Right cardiac atrium (tissue), 5 donors: Measurements from ENCODE around the gene RNF213. TPM values are rescaled to one million over a fixed set of nuclear protein-coding genes. Genes with fewer than 3 reads are reported as not detected.
A peak's percentile ranks its signal among the peaks of the same experiment; 100 is the strongest.

Source experiments
- ATAC-seq, 2 donors: fragments of 200-7000 bp; cut with Tn5 transposase; one replicate each; pipeline versions ENCODE4 v1.8.0 to v1.9.1; 2020; ENCODE audit warnings: moderate library complexity in 2 of 2, mild to moderate bottlenecking in 1 of 2
- DNase-seq, 3 donors: peaks; one replicate each; pipeline ENCODE4 v3.0.0-alpha.2; 2020
- H3K27ac ChIP-seq: one replicate; pipeline ENCODE4 v1.5.1; 2013; ENCODE audit warnings: mild to moderate bottlenecking, low read length, control low read depth, moderate library complexity
- H3K27me3 ChIP-seq: one replicate; pipeline ENCODE4 v1.6.1; 2013; ENCODE audit not compliant: control insufficient read depth, insufficient read depth
- H3K4me1 ChIP-seq: one replicate; pipeline ENCODE4 v1.6.1; 2013; ENCODE audit warnings: low read length; ENCODE audit not compliant: control insufficient read depth, insufficient read depth
- H3K4me3 ChIP-seq: one replicate; pipeline ENCODE4 v1.5.1; 2013; ENCODE audit warnings: low read length, control low read depth
- H3K9me3 ChIP-seq: one replicate; pipeline ENCODE4 v1.6.1; 2013; ENCODE audit warnings: low read length; ENCODE audit not compliant: control insufficient read depth
- WGBS: extraction: QIAGEN DNeasy Blood & Tissue Kit; methylation state at CpG from one replicate; pipeline ENCODE4 v1.1.7; 2013; 5-methylcytosine and 5-hydroxymethylcytosine counted together
- intact Hi-C, 4 donors: fragments of 100-400 bp; cut with DNase I; formaldehyde crosslinking; loops; one replicate each; pipeline versions ENCODE4 v1.11.0 to v1.14.0; 2022 to 2023
- polyA plus RNA-seq: library from polyadenylated mRNA; stranded (reverse); fragments of 200-250 nt; gene quantifications from one replicate; pipeline ENCODE4 v1.2.3, GENCODE V29; 2013
- total RNA-seq, 4 donors: library from RNA; stranded (reverse); fragmentation: NEBNext Ultra II Directional; extraction: Animal tissue kit (Norgen Biotek cat#: 25700); gene quantifications; one replicate each; pipeline ENCODE4 v1.2.1, GENCODE V29; 2021
- donor health status: healthy with polysubstance abuse.
- donor health status: DM: no; HTN: yes; CAD: no.
- donor health status: DM: no; HTN: no; CAD: no.
- donor health status: DM: no; HTN: yes; CAD: no; lungs with severe emphysema.
- donor health status: DM: yes; HTN: yes; CAD: no.

The RNF213 gene
- total and polyA plus RNA-seq, 5 donors = 28.7 to 49.7 (median 43.0) TPM

GRCh38 chr17:80218391-80218790, 42.3 kb upstream of the RNF213 start:
- intact Hi-C loops = no loop called here
- DNase-seq = peak; percentile 8 to 45 (median 30)
- no peak for ATAC-seq
- Histone ChIP-seq H3K27me3 (no peaks in the 10 kb centered on the region), H3K4me1 (no peaks in the 10 kb centered on the region), H3K27ac (no peak overlapping the region), H3K4me3 (no peak overlapping the region), H3K9me3 (no peaks in the 10 kb centered on the region)
- 94% methylated on average over 7 of the region's 7 CpGs for WGBS

- ATAC-seq (peak; percentile 52 to 54), DNase-seq (peak; percentile 75 to 89 (median 88))
- WGBS = 41% methylated on average over 15 of the region's 15 CpGs
- no peak overlapping the region for H3K27ac ChIP-seq
- H3K27me3 ChIP-seq = no peaks in the 10 kb centered on the region
- peak overlapping the region; percentile 58 for H3K4me3 ChIP-seq
- H3K4me1 ChIP-seq = no peaks in the 10 kb centered on the region
- intact Hi-C loops = no loop called here
- no peaks in the 10 kb centered on the region for H3K9me3 ChIP-seq
These were observed 41.5 kb upstream of the RNF213 start for GRCh38 chr17:80219013-80219762.

- DNase-seq = peak in 1 of 3 donors; percentile 70
- 3% methylated on average over 5 of the region's 5 CpGs for WGBS
These were observed 40.9 kb upstream of the RNF213 start for GRCh38 chr17:80219763-80220053.

GRCh38 chr17:80220054-80220735, 40.5 kb upstream of the RNF213 start, which contains the start of the genes SGSH and SLC26A11:
Gene SGSH (minus strand): TSS chr17:80220333. CDS start chr17:80220313, 20 bp downstream.
Gene SLC26A11 (plus strand): TSS chr17:80220427. CDS start chr17:80221561, 1,134 bp downstream.
- H3K9me3 ChIP-seq = no peaks in the 10 kb centered on the region
- intact Hi-C loops = no loop called here
- peak within 1 kb of the TSS; percentile 10 for H3K27ac ChIP-seq
- DNase-seq = peak; percentile 88 to 94 (median 94)
- no peaks in the 10 kb centered on the region for H3K27me3 ChIP-seq
- under 1% methylated on average over 77 of the region's 77 CpGs for WGBS
- peak within 1 kb of the TSS; percentile 58 for H3K4me3 ChIP-seq
- ATAC-seq = peak; percentile 91 to 92
- no peaks in the 10 kb centered on the region for H3K4me1 ChIP-seq

More at GRCh38 chr17:80219763-80220053, 40.9 kb upstream of the RNF213 start:
- no peak for ATAC-seq
- Histone ChIP-seq H3K27me3 (no peaks in the 10 kb centered on the region), H3K4me1 (no peaks in the 10 kb centered on the region), H3K9me3 (no peaks in the 10 kb centered on the region), H3K4me3 (peak overlapping the region; percentile 58), H3K27ac (peak overlapping the region; percentile 10)
- intact Hi-C loops = no loop called here

- Histone ChIP-seq H3K27me3 (no peaks in the 10 kb centered on the region), H3K27ac (no peak overlapping the region), H3K4me1 (no peaks in the 10 kb centered on the region), H3K4me3 (peak overlapping the region; percentile 58), H3K9me3 (no peaks in the 10 kb centered on the region)
- intact Hi-C loops = no loop called here
- ATAC-seq (peak; percentile 25 to 33), DNase-seq (peak in 2 of 3 donors; percentile 65 to 71)
- 1% methylated on average over 41 of the region's 41 CpGs for WGBS
These were observed 39.9 kb upstream of the RNF213 start for GRCh38 chr17:80220736-80221215.

- intact Hi-C loops = no loop called here
- peak in 2 of 3 donors; percentile 57 to 63 for DNase-seq
- no peaks in the 10 kb centered on the region for H3K27me3 ChIP-seq
- no peaks in the 10 kb centered on the region for H3K9me3 ChIP-seq
- H3K27ac ChIP-seq = no peak overlapping the region
- ATAC-seq = no peak
- H3K4me3 ChIP-seq = no peak overlapping the region
- no peaks in the 10 kb centered on the region for H3K4me1 ChIP-seq
- 73% methylated on average over 29 of the region's 29 CpGs for WGBS
These were observed 39.1 kb upstream of the RNF213 start for GRCh38 chr17:80221351-80222105.

GRCh38 chr17:80222376-80223141, 38.1 kb upstream of the RNF213 start:
- H3K4me1 ChIP-seq = no peaks in the 10 kb centered on the region
- ATAC-seq = no peak
- peak in 2 of 3 donors; percentile 34 to 47 for DNase-seq
- H3K9me3 ChIP-seq = no peaks in the 10 kb centered on the region
- H3K27me3 ChIP-seq = no peaks in the 10 kb centered on the region
- no peak overlapping the region for H3K4me3 ChIP-seq
- no peak overlapping the region for H3K27ac ChIP-seq
- intact Hi-C loops = no loop called here
- 91% methylated on average over 18 of the region's 18 CpGs for WGBS

GRCh38 chr17:80223142-80223815, 37.4 kb upstream of the RNF213 start:
- ATAC-seq = no peak
- Histone ChIP-seq H3K9me3 (no peaks in the 10 kb centered on the region), H3K27me3 (no peaks in the 10 kb centered on the region), H3K4me3 (no peak overlapping the region), H3K4me1 (no peaks in the 10 kb centered on the region), H3K27ac (no peak overlapping the region)
- DNase-seq = peak in 2 of 3 donors; percentile 13 to 50
- intact Hi-C loops = no loop called here
- 90% methylated on average over 18 of the region's 18 CpGs for WGBS

GRCh38 chr17:80223838-80224497, 36.7 kb upstream of the RNF213 start:
- Histone ChIP-seq H3K27ac (no peak overlapping the region), H3K4me3 (no peak overlapping the region), H3K4me1 (no peaks in the 10 kb centered on the region), H3K9me3 (no peaks in the 10 kb centered on the region), H3K27me3 (no peaks in the 10 kb centered on the region)
- WGBS = 93% methylated on average over 11 of the region's 11 CpGs
- peak in 2 of 3 donors; percentile 16 to 20 for DNase-seq
- intact Hi-C loops = no loop called here
- no peak for ATAC-seq
